HepG2 (cell line): ENCODE results near the gene INTS4. TPM values are rescaled to one million over a fixed set of nuclear protein-coding genes. Genes with fewer than 3 reads are reported as not detected.

Experiments
- ATAC-seq: fragments of 200-7000 bp; cut with Tn5 transposase; 3 replicates; pipeline ENCODE4 v1.9.1; 2020; ENCODE audit warnings: mild to moderate bottlenecking, moderate library complexity
- BruUV-seq: library from RNA; stranded (reverse); fragments of 400-500 nt; replicated peaks from 2 replicates; lab custom pipeline; 2021; lab: Mats Ljungman, UMichigan
- CTCF ChIA-PET: fragments of 300-600 bp; formaldehyde crosslinking; extraction: SDS; loops from one replicate; lab custom pipeline; 2021; ENCODE audit warnings: low total read pairs, inconsistent platforms, low intra/inter-chr PET ratio; lab: Yijun Ruan, JAX
- POLR2A ChIA-PET: fragments of 350-600 bp; sonication (Branson Sonifier 250); formaldehyde crosslinking; loops from one replicate; lab custom pipeline; 2020; ENCODE audit warnings: antibody characterized with exemption, inconsistent platforms; lab: Yijun Ruan, JAX
- DNase-seq: peaks from one replicate; pipeline ENCODE4 v3.0.0-alpha.2; 2015; ENCODE audit warnings: low spot score
- FAIRE-seq: peaks from 3 replicates; lab custom pipeline; 2011; peaks lifted over from hg19 to GRCh38; lab: Jason Lieb, UNC
- H2AFZ ChIP-seq: one replicate; pipeline ENCODE4 v1.6.1; 2011; ENCODE audit warnings: low read length, inconsistent platforms
- H3K27ac ChIP-seq: fragments of 300-600 bp; 3 replicates; pipeline ENCODE4 v1.8.0; 2011; ENCODE audit warnings: mixed run types, mild to moderate bottlenecking, mixed read lengths, low read length, inconsistent platforms; ENCODE audit not compliant: insufficient read depth; ENCODE audit errors: extremely low read length
- H3K27me3 ChIP-seq, 2 experiments: fragments of 200-600 bp in 1 of 2; 2 replicates in 1 of 2; 3 replicates in 1 of 2; pipeline versions ENCODE4 v1.6.0 to v1.8.0; 2011; ENCODE audit warnings: low read length in 2 of 2, mild to moderate bottlenecking in 2 of 2, moderate library complexity in 2 of 2, inconsistent platforms in 1 of 2; ENCODE audit not compliant: insufficient read depth in 2 of 2, control insufficient read depth in 1 of 2
- H3K36me3 ChIP-seq, 2 experiments: fragments of 200-600 bp in 1 of 2; replicated peaks in 1 of 2; 2 replicates in 1 of 2; 3 replicates in 1 of 2; pipeline versions ENCODE4 v1.5.1 to v1.8.0; 2011; ENCODE audit warnings: low read length in 2 of 2, inconsistent platforms in 1 of 2; ENCODE audit not compliant: insufficient read depth in 2 of 2, control insufficient read depth in 1 of 2
- H3K4me1 ChIP-seq: 2 replicates; pipeline ENCODE4 v1.5.1; 2012; ENCODE audit warnings: low read length, inconsistent platforms; ENCODE audit not compliant: insufficient read depth
- H3K4me2 ChIP-seq: 2 replicates; pipeline ENCODE4 v1.6.0; 2011; ENCODE audit warnings: low read depth, low read length, inconsistent platforms
- H3K4me3 ChIP-seq, 3 experiments: fragments of 200-600 bp in 1 of 3; sonication (generic), shearing (Covaris generic) in 1 of 3; replicated peaks in 1 of 3; 2 replicates each; pipeline ENCODE4 v1.5.1; 2011 to 2016; ENCODE audit warnings: low read length in 3 of 3, inconsistent platforms in 2 of 3, low read depth in 2 of 3, mild to moderate bottlenecking in 2 of 3, control low read depth in 1 of 3, mixed read lengths in 1 of 3; ENCODE audit not compliant: insufficient read depth in 1 of 3
- H3K79me2 ChIP-seq: one replicate; pipeline ENCODE4 v1.6.1; 2011; ENCODE audit warnings: low read length, inconsistent platforms; ENCODE audit not compliant: insufficient read depth
- H3K9ac ChIP-seq: 2 replicates; pipeline ENCODE4 v1.6.0; 2011; ENCODE audit warnings: mild to moderate bottlenecking, low read depth, low read length, inconsistent platforms; ENCODE audit not compliant: insufficient read depth
- H3K9me3 ChIP-seq: 2 replicates; pipeline ENCODE4 v1.5.1; 2012; ENCODE audit warnings: mild to moderate bottlenecking, low read length
- H4K20me1 ChIP-seq: 2 replicates; pipeline ENCODE4 v1.6.0; 2011; ENCODE audit warnings: inconsistent platforms, mild to moderate bottlenecking, low read length, moderate library complexity; ENCODE audit not compliant: insufficient read depth
- CC2D1A ChIP-seq: sonication (generic); formaldehyde crosslinking; IDR thresholded peaks from 2 replicates; pipeline ENCODE4 v1.8.1; 2023; ENCODE audit warnings: mild to moderate bottlenecking, missing genetic modification reagents
- CHD4 ChIP-seq: fragments of 200-600 bp; sonication (generic); IDR thresholded peaks from 2 replicates; pipeline ENCODE4 v1.7.0; 2017; ENCODE audit warnings: mild to moderate bottlenecking, low read length, borderline replicate concordance
- IRF9 ChIP-seq: sonication (generic); formaldehyde crosslinking; IDR thresholded peaks from 2 replicates; pipeline ENCODE4 v1.8.0; 2022; ENCODE audit warnings: missing genetic modification reagents, mild to moderate bottlenecking, borderline replicate concordance
- KLF11 ChIP-seq: IDR thresholded peaks from 2 replicates; pipeline ENCODE4 v1.6.1; 2016; ENCODE audit warnings: missing compliant biosample characterization
- KMT2A ChIP-seq: sonication (generic); formaldehyde crosslinking; IDR thresholded peaks from 2 replicates; pipeline ENCODE4 v1.4.0; 2020; ENCODE audit warnings: missing genetic modification reagents
- MXD1 ChIP-seq: sonication (generic); formaldehyde crosslinking; IDR thresholded peaks from 2 replicates; pipeline ENCODE4 v1.4.0; 2020; ENCODE audit warnings: mild to moderate bottlenecking, missing genetic modification reagents
- ZNF503 ChIP-seq: sonication (generic); formaldehyde crosslinking; IDR thresholded peaks from 2 replicates; pipeline ENCODE4 v1.4.0; 2020; ENCODE audit warnings: missing genetic modification reagents
- ZNF737 ChIP-seq: sonication (generic); formaldehyde crosslinking; IDR thresholded peaks from 2 replicates; pipeline ENCODE4 v1.5.0; 2020; ENCODE audit warnings: missing genetic modification reagents, mild to moderate bottlenecking, borderline replicate concordance
- ZNF772 ChIP-seq: sonication (generic); formaldehyde crosslinking; IDR thresholded peaks from 2 replicates; pipeline ENCODE4 v1.5.0; 2020; ENCODE audit warnings: mild to moderate bottlenecking, missing genetic modification reagents
- WGBS: methylation state at CpG from one replicate; pipeline ENCODE4 v1.1.6; 2017; ENCODE audit warnings: low lambda C conversion rate; 5-methylcytosine and 5-hydroxymethylcytosine counted together
- in situ Hi-C: cut with HindIII; loops from 2 replicates; pipeline ENCODE4 v1.10.0; 2017; ENCODE audit warnings: low pct_unique_long_range_greater_than_20kb; ENCODE audit not compliant: extremely low pct_ligation_motif_present
- intact Hi-C: fragments of 100-400 bp; cut with micrococcal nuclease; formaldehyde crosslinking; loops from one replicate; pipeline ENCODE4 v1.10.0; 2022; ENCODE audit not compliant: unreplicated experiment
- polyA plus RNA-seq, 8 experiments: library from polyadenylated mRNA; depleted of rRNA in 3 of 8; stranded (reverse) in 7 of 8; unstranded in 1 of 8; fragments of >200 nt; fragmentation: Illumina TruSeq in 4 of 8; extraction: Trizol in 4 of 8; gene quantifications; 2 replicates each; pipeline versions ENCODE4 v1.2.1 to v1.2.3, GENCODE V29; 2011 to 2016; ENCODE audit warnings: low read depth in 4 of 8, missing spikeins in 1 of 8, mixed read lengths in 1 of 8; ENCODE audit not compliant: insufficient read depth in 1 of 8
- total RNA-seq, 5 experiments: library from RNA; depleted of rRNA; stranded (reverse); fragments of >200 nt; fragmentation: Illumina TruSeq; extraction: Trizol; gene quantifications; 2 replicates each; pipeline ENCODE4 v1.2.3, GENCODE V29; 2016; ENCODE audit warnings: low read depth in 1 of 5

Gene INTS4
- total and polyA plus RNA-seq, 2 of the 13 experiments (the other 11 are each of a cell fraction or from before 2014, with no cell fraction given), result 37.3 to 44.8 TPM

GRCh38 chr11:78011301-78011700, 16.8 kb upstream of the INTS4 start:
- intact Hi-C loops (no loop called here), in situ Hi-C loops (no loop called here)
- Histone ChIP-seq H2AFZ (no peak overlapping the region), H3K9me3 (no peaks in the 10 kb centered on the region), H3K79me2 (no peaks in the 10 kb centered on the region), H3K4me1 (peaks cover 24% of the 10 kb centered on the region), H4K20me1 (no peaks in the 10 kb centered on the region), H3K27me3 (no peaks in the 10 kb centered on the region), H3K27ac (no peak overlapping the region), H3K36me3 (peaks cover 0 to 5% of the 10 kb centered on the region in 2 experiments; a peak in 4 of 5 replicates), H3K4me3 (no peak overlapping the region), H3K4me2 (no peak overlapping the region), H3K9ac (no peak overlapping the region)
- TF ChIP-seq CHD4 (no peak), KMT2A (CRISPR knock-in tag) (no peak), ZNF772 (CRISPR knock-in tag) (no peak), ZNF503 (no peak), ZNF737 (CRISPR knock-in tag) (no peak), MXD1 (no peak), CC2D1A (CRISPR knock-in tag) (no peak), IRF9 (CRISPR knock-in tag) (no peak), KLF11 (CRISPR knock-in tag) (no peak)
- CTCF ChIA-PET, result no interaction called here
- WGBS, result 25% methylated on average over 2 of the region's 2 CpGs
- FAIRE-seq (no peak), DNase-seq (no peak), ATAC-seq (no peak)
- BruUV-seq, result no TSS peak
- POLR2A ChIA-PET, result interaction anchor here (0.8 kb wide), 1 partner anchor 17 kb away, joined by 4 read pairs; the partner anchor contains the start of gene INTS4
